NCI-H526 treated with DMSO at 0.1 percent for 48 hours (cell line): ENCODE data around the gene PTPRN2.
"Not testable (repeated sequence)": the region's sequence is repeated elsewhere in the genome, so short reads cannot be mapped to it uniquely, and the experiment has no call there.

Experiments used
- DNase-seq: peaks from one replicate; lab custom pipeline; 2025; lab: John Stamatoyannopoulos, UW

The PTPRN2 gene

GRCh38 chr7:157604661-157605381, 982.8 kb downstream of the PTPRN2 start:
- DNase-seq: no peak

GRCh38 chr7:157603716-157604115, 983.9 kb downstream of the PTPRN2 start:
- no peak for DNase-seq

- DNase-seq: no peak
These were observed 984.6 kb downstream of the PTPRN2 start for GRCh38 chr7:157603005-157603404.

- DNase-seq: no peak
These were observed 985.0 kb downstream of the PTPRN2 start for GRCh38 chr7:157602581-157602980.

GRCh38 chr7:157602156-157602555, 985.5 kb downstream of the PTPRN2 start:
- DNase-seq: no peak

- DNase-seq: no peak
These were observed 986.1 kb downstream of the PTPRN2 start for GRCh38 chr7:157601530-157601929.

- no peak for DNase-seq
These were observed 988.1 kb downstream of the PTPRN2 start for GRCh38 chr7:157599491-157599890.

GRCh38 chr7:157597562-157597961, 990.1 kb downstream of the PTPRN2 start:
- no peak for DNase-seq

GRCh38 chr7:157596881-157597280, 990.7 kb downstream of the PTPRN2 start:
- no peak for DNase-seq

GRCh38 chr7:157596471-157596870, 991.2 kb downstream of the PTPRN2 start:
- no peak for DNase-seq

- DNase-seq: no peak
These were observed 991.6 kb downstream of the PTPRN2 start for GRCh38 chr7:157596026-157596425.

GRCh38 chr7:157595086-157595855, 992.4 kb downstream of the PTPRN2 start:
- no peak for DNase-seq

- no peak for DNase-seq
These were observed 993.3 kb downstream of the PTPRN2 start for GRCh38 chr7:157594306-157594705.

- no peak for DNase-seq
These were observed 994.1 kb downstream of the PTPRN2 start for GRCh38 chr7:157593541-157593940.

GRCh38 chr7:157592636-157593320, 994.8 kb downstream of the PTPRN2 start:
- DNase-seq: not testable (repeated sequence)

- DNase-seq: no peak
These were observed 997.1 kb downstream of the PTPRN2 start for GRCh38 chr7:157590526-157590925.

GRCh38 chr7:157589680-157590079, 997.9 kb downstream of the PTPRN2 start:
- DNase-seq: no peak

- no peak for DNase-seq
These were observed 999.6 kb downstream of the PTPRN2 start for GRCh38 chr7:157587805-157588560.

GRCh38 chr7:157587051-157587804, 1000.4 kb downstream of the PTPRN2 start:
- DNase-seq: no peak

GRCh38 chr7:157586426-157586955, 1001.1 kb downstream of the PTPRN2 start:
- no peak for DNase-seq
